Kidney tubule cell (primary cell): ENCODE measurements around the gene KIF1A.

Experiments used
- DNase-seq: peaks from one replicate; pipeline ENCODE4 v3.0.0-alpha.2; 2018; ENCODE audit warnings: low spot score

The KIF1A gene

DNA sequence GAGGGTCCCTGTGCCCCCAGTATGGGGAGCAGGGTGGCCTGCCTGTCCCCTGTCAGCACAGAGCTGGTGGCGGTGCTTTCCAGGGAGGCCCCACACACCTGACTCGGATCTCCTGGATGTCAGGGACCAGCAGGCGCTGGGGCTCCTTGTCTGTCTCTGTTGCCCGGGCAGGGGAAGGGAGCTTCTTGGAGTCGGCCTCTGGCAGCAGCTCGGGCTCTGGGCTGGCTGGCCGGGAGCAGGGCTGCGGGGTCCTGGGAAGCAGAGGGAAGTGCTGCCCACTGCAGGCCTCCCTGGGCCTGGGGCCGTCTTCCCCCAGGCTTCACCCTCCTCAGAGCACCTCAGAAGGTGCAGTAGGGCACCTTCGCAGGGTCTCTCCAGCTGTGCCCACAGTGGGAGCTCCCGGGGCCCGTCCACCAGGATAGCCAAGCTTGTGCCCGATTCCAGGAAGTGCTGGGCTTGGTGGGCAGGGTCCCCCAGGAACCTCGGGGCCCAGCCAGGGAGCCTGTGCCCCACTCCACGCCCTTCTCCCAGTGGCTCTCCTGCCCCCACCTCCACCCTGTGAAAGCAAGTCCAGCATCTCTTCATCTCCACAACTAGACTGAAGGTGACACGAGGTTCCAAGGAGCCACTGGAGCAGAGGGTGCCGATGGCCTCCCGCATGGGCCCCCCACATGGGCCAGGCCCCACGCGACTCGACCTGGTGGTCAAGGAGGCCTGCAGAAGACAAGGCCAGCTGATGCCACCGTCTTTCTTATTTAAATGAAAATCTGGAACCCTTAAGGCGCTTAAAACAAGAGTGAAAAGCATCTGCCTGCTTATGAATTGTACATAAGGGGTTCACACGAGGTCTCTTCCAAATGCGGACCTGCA is 100.1 kb downstream of the KIF1A start:
- no peak for DNase-seq

DNA sequence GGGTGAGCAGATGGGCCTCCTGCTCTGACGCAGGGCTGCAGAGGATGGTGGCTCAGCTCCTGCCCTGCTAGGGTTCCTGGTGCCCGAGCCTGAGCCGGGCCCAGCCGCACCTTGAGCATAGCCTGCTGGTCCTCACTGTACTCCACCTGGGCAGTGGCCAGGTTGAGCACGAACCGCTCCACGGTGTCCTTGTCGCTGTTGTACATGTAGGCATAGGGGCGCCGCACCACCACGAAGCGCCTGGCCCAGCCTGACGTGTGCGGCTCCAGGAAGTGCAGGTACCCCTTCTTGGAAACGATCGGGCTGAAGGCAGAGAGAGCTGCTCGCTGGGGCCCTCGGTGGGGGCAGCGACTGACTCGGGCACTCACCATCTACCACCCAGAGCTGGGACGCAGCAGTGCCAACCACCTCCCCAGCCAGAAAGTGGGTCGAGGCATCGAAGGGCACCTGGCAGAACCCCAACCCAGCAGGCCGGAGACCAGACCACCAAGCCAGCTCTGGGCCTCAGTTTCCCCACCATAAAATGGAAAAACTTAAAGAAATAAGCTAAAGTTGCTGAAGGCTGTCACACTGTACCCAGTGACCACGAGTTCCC is 101.0 kb downstream of the KIF1A start:
- no peak for DNase-seq

DNA sequence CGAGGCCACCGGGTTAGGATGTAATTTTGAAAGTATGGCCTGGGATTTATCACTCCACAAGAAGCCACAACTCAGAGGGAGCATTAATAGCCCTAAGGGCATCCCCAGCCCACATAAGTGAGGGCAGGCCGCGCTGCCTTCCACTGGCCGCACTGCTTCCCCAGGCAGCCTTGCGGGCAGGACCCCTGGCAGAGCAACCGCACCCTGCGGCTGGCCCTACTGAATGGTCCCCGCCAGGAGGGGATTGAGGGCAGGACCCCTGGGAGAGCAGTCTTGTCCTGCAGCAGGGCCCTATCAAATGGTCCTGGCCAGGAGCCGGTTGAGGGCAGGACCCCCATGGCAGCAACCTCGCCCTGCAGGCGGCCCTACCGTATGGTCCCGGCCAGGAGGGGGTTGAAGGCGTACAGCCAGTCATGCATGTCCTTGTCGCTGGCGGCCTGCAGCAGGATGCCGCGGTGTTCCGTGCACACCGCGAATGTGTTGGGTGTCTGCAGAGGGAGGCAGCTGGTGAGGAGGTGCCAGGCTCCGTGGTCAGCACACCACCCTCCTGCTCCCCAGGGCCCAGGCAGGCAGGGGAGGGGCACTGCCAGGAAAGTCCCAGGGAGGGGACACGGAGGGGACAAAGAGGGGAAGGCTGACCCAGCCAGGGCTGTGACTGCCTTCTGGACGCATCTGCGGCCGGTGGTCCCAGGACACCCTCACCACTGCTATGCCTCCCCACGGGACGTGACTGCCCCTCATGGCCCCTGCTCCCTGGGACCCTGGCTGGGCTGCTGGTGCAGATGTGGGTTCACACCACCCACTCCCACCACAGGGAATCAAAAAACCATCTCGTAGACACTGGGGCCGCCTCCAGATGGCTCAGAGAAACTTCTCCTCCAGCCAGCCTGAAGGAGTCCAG is 102.1 kb downstream of the KIF1A start:
- DNase-seq: no peak

DNA sequence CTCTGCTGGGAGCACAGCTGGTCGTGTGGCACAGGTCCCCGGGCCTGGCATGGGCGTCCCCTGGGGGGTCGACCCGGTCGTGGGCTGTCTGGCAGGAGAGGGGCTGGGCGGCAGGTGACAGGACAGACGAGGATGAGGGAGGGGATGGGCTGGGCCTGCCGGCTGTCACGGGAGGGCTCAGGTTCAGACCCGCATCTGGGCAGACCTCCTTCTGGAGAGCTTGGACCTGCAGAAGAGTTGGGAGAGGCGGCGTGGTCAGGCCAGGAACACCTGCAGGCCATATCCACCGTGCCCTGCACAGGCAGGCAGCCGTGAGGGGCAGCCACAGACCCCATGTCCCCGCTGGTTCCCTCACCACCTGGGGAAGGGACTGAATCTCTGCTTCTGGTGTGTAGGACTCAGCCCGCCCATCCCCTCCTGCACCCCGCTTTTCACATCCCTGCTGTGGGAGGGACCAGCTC is 102.8 kb downstream of the KIF1A start:
- DNase-seq: no peak

DNA sequence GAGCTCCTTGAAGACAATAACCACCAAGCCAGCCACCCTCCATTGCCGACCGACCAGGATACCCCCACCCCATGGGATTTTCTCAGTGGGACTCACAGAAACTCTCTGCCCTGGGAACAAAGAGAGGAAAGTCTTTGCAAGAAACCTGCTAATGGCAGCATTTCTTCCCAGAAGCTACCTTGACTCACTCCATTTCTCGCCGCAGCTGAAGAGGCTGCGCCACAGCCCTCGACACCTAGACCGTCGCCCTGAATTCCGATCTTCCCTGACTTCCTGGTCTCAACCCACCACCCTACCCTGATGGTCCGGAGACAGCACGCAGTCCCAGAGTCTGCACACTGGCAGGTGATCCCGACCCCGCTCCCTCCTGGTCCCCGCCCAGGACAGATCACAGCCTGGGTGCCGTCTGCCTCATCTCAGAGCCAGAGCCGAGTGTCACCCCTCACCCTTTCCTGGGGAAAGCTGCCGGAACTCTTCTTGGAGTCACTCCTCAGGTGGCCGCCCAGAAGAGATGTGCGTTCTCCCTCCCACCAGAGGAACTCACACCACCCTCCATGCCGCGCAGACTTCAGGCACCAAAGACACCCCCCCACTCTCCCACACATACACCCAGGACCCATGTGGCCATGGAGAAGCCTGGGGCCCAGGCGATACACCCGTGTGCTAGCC is 103.8 kb downstream of the KIF1A start:
- no peak for DNase-seq

DNA sequence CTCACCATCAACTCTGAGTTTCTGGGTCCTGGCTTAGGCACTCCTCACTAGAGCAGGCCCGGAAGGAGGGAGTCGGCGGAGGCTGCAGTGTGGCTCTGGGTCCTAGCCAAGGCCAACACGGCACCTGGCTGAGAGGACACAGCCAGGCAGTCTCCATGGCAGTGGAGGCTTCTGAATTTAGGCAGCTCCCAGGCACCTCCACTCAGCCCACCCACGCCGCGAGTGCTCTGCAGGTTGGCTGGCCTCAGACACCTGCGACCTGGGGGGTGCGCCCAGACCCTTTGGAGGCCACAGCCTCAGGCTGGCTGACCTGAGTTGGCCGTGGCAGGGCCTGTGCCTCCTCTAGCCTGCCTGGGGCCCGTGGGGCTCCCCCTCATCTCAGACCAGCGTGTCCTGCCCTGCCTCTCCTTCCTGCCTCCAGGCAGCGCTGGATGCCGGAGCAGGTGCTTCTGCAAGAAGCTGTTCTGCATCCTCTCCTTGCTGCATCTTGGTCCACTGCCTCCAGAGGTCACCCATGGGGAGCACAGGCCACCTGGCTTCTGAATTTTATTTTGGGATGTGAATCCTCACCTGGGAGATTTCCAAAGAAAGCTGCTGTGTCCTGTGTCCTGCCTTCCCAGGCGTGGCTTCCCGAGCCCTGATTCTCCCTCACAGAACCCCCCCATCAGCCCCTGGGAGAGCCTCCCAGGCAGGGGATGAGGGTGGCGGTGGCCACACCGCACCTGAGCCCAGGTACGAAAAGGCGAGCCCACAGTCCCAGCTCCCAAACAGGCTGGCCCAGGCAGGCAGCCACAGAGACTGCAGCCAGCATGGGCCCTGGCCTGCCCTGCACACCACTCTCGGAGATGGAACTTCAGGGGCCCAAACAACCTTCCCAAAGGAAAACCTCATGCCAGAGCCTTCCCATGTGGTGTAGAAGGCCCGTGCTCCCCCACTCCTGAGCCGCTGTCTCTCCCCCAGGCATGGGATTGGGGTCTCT is 105.0 kb downstream of the KIF1A start:
- DNase-seq: no peak

DNA sequence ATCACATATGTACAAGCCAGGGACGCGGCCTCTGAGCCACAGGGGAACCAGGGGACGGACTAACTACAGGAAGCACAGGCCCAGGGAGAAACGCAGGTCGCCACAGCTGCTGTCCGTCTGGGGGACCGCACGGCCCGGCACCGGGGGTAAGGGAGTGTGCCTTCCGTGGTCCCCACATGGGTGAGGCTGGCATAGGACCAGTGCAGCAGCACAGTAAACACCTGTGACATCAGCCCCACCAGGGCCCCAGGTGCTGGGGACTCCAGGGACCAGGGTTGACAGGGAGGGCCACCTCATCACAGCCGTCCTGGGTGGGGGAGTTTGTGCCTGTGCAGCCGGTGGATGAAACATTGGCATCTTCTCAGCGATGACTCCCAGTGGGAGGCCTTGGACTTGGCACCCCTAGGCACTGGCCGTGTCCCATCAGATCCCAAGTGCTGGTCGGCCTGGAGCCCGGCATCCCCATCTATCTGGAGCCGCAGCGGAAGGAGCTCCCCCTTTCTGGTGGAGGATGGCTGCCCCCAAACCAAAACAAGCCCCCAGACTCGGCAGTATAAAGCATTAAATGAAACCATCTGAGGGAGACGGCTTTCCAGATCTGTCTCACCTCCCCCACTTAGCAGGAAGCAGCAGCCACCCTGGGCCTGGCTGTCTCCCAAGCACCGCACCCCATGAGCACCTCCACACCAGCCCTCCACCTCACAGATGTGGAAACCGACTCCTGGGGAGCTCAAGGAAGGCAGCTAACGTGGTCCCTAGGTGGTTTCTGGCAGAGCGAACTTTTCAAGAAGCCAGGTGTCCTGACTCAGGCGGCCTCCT is 105.9 kb downstream of the KIF1A start:
- DNase-seq: no peak

DNA sequence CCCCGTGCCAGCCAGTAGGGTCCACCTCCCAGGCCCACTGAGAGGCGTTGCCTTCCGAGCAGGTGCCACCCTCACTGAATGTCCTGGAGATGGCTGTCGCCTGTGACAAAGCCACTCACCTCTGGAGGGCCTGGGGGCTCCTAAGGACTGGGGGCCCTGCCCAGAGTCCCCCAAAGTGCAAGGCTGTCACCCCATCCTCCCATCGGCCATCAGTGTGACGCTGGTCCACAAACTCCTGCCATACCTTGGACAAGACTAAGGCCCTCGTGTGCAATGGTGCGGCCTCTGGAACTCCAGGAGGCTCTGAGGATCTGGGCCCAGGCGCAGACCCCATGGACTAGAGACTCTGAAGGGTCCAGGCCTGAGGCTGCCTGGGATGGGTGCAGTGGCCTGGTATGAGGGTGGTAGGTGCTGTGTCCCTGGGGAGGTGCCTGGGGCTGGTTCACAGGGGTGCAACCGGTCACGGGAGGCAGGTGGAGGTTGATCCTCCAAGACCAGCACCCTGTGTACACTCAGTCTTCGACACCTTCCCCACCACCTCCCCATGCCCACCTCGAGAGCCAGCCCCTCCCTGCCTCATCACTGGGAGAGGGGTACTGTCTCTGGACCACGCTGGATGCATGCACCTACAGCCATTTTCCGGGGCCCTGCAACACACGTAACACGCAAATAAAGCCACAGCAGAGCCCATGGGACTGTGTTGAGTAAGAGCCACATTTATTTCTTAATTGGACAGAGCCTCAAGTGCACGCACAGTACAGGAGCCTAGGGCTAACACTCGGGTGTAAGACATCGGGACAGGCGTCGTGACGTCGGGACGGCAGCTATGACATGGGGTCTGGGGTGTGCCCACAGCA is 106.7 kb downstream of the KIF1A start:
- no peak for DNase-seq

DNA sequence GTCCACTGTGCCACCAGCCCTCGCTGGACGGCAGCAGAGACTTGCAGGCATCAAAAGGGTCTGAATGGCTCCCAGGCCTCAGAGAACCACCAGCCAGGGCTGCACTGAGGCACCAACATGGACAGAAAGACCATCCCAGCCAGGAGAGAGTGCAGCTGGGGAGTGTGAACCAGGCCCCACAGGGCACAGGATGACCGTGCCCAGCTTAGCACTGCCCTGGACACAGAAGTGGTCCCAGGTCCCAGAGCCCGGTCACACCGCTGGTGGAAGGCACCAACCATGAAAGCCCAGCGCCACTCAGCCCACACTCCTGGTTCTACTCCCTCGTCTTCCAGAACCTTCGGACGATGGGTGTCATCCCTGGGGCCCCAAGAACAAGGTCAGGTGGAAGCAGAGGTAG is 107.9 kb downstream of the KIF1A start:
- no peak for DNase-seq

DNA sequence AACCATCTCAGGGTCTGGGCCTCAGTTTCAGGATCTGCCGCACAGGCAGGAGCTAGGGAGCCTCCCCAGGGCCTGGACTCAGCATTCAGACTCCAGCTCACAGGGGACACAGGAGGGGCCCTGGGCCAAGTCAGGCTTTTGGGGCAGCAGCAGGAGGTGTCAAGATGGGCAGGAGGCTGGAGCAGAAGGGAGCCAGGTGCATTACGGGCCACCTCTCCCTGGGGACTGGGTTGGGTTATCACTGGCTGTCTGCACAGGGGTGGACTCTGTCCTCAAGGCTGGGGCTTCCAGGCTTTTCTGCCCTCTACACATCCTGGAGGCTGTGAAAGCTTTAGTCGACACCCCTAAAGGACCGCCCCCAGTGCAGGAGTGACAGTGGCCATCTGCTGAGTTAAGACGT is 108.3 kb downstream of the KIF1A start:
- DNase-seq: no peak

DNA sequence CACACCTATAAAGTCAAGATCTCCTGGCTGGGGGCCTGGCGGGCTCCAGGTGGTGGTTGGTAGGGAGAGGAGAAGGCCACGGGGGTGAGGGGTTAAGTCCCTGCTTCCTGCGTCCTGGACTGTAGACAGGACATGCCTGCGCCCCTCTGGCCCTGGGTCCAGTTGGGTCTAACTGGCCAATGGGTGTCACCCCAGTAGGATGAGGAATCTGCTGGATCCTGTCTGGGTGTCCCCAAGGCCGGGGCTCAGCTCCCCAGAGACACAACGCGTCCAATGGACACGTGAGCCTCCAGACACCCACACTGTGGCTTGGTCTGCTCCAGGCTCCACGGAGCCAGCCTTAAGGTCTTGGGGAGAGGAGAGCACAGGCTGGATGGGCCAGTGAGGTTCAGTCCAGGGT is 108.7 kb downstream of the KIF1A start:
- no peak for DNase-seq

DNA sequence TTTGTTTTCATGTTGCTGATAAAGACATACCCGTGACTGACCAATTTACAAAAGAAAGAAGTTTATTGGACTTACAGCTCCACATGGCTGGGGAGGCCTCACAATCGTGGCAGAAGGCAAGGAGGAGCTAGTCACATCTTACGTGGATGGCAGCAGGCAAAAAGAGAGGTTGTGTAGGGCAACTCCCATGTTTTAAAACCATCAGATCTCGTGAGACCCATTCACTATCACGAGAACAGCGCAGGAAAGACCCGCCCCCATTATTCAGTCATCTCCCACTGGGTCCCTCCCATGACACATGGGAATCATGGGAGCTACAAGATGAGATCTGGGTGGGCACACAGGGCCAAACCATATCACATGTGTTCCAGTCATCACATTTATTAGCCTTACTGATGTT is 111.6 kb downstream of the KIF1A start:
- DNase-seq: no peak

DNA sequence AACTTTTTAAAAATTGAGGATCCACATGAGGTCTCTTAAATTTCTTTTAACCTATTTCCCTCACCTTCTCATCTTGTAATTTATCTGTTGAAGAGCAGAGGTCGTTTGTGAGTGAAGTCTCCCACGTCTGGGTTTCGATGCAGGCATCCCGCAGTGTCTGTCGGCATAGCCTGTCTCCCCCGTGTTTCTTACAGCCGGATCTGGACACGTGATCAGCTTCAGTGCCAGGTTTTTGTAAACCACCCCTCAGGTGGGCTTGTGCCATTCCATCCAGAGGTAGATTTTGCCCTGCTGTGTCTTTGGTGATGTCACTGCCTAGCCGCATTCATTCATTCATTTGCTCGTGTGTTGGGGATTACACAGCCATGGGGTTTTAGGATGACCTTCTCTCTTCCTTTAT is 112.2 kb downstream of the KIF1A start:
- DNase-seq: no peak

DNA sequence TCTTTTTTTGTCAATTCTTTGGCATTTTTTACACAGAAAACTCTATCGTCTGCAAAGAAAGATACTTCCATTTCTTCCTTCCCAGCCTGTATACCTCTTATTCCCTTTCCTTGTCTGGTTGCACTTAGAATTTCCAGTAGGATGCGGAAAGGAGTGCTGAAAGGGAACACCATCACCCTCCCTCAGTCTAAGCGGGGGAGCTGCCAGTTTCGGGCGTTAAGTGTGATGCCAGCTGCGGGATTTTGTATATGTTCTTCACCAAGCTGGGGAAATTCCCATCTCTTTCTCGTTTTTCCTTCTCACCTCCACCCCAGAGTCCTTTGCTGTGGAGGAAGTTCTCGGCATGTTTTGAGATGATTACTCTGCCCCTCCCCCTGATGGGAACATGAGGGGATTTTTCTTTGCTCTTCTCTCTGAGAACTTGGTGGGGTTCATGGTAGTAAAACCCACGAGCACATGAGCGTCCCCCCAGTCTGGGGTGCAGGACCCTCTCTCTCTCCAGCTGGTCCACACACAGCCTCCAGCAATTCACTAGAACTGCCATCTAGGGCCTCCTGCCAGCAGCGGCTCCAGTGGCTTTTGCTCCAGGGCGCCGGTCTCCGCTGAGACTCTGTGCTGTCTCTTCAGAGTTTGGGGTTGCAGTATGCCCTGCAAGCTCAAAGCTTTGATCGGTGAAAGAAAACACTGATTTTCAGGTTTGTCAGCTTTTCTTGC is 112.8 kb downstream of the KIF1A start:
- DNase-seq: no peak

DNA sequence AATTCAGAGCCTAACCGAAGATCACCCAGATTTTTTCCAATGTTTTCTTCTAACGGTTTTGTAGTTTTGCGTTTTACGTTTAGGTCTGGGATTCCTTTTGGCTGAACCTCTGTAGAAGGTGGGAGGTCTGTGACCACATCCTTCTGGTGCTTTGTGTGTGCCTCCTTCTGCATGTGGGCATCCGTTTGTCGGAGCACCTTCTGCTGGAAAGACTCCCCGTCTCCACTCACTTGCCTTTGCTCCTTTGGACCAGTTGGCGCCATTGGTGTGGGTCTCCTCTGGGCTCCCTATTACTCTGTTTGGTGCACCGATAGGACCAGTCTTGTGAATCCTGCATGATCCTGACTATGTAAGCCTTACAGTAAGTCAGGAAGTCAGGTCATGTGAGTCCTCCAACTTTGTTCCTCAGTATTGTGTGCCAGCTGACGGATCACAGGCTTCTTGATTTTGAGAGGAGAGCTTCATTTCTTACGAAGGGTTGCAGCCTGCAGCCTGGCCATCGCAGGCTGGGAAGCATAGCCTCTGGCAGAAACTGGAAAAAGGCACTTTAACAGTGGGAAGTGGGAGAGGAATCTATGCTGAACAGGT is 114.7 kb downstream of the KIF1A start:
- DNase-seq: no peak

DNA sequence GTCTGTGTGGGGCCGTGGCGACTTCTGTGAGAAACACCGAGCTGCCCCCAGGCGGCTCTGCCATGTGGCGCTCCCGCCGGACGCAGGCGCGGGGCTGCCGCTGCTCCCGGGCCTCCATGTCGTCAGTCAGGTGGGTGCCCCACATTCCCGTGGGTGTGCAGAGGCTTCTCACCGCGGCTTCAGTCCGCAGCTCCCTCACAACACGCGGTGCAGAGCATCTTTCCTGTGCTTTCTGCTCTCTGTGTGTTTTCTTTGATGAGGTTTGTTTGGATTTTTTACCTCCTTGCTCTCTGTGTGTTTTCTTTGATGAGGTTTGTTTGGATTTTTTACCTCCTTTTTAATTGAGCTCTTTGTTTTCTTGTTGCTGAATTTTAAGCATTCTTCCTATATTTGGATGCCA is 115.4 kb downstream of the KIF1A start:
- DNase-seq: no peak

DNA sequence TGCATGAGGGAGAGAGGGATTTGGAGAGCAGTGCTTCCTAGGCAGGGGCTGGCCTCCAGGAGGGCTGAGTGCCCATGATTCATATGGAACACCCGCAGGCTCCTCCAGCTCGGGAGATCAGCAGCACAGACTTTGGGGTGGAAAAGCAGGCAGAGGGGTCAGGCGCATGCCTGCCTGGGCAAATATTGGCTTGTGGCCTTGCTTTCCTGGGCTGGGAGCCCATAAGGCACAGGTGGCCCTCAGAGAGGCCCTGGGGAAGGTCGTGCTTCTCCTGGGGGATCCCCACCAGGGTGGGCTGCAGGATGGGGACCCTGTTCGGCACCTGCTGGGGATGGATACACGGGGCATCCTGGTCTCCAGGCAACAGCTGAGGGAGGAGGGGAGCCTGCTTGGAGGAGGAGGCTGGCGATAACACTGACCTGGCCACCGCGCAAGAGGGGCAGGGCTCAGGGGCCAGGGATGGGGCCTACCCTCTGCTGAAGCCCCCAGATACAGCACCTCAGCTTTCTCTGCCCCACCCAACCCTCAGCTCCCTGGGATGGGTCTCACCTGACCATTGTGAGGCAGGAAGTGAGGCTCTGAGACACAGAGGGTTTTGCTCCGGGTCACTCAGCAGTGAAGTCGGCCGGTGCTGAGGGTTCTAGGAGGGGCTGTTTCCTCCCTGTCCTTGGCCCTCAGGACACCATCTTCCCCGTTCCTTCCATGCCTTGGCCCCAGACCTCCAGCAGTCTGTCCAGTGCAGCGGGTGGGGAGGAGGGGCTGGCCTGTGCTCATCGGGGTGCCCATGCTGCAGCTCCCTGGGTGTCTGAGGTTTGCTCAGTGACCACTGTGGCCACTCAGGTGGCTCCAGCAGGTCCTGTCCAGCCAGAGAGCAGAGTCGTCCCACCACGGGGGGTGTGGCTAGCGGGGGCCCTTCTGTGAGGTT is 116.3 kb downstream of the KIF1A start:
- no peak for DNase-seq
